Activated CD8-positive, alpha-beta memory T cell treated with anti-CD3 and anti-CD28 coated beads for 36 hours (primary cell): ENCODE measurements around the gene IPO7. TPM values are rescaled to one million over a fixed set of nuclear protein-coding genes. Genes with fewer than 3 reads are reported as not detected.
"Not testable (repeated sequence)": the region's sequence is repeated elsewhere in the genome, so short reads cannot be mapped to it uniquely, and the experiment has no call there.

ENCODE experiments used
- CTCF ChIA-PET: fragments of 350-600 bp; sonication (Branson Sonifier 250); formaldehyde crosslinking; loops from one replicate; lab custom pipeline; 2021; ENCODE audit warnings: antibody characterized with exemption; lab: Charles Lee
- POLR2A ChIA-PET: fragments of 350-600 bp; sonication (Branson Sonifier 250); formaldehyde crosslinking; loops from one replicate; lab custom pipeline; 2021; ENCODE audit warnings: antibody characterized with exemption; lab: Charles Lee
- total RNA-seq, 2 experiments: library from RNA; stranded (reverse); gene quantifications; one replicate each; pipeline ENCODE4 v1.2.3, GENCODE V29; 2021

IPO7 gene
- total RNA-seq, 2 experiments from 2014 or later, result 174 to 187 TPM

- POLR2A ChIA-PET, result interaction anchor here (0.8 kb wide), 1 partner anchor 74 kb away, joined by 3 read pairs; no protein-coding TSS in a partner anchor
- CTCF ChIA-PET, result no interaction called here
Observed at GRCh38 chr11:9386901-9387300, 2.4 kb downstream of the IPO7 start.

- CTCF ChIA-PET, result no interaction called here
- POLR2A ChIA-PET, result no interaction called here
Observed at GRCh38 chr11:9396310-9396709, 11.9 kb downstream of the IPO7 start.

GRCh38 chr11:9396752-9397151 is 12.3 kb downstream of the IPO7 start:
- POLR2A ChIA-PET, result no interaction called here
- CTCF ChIA-PET, result no interaction called here

- ChIA-PET POLR2A (no interaction called here), CTCF (no interaction called here)
Observed at GRCh38 chr11:9397746-9398680, 13.6 kb downstream of the IPO7 start.

- ChIA-PET CTCF (interaction anchor here (0.7 kb wide), 1 partner anchor 211 kb away, joined by 5 read pairs; no protein-coding TSS in a partner anchor), POLR2A (no interaction called here)
Observed at GRCh38 chr11:9399466-9399865, 15.0 kb downstream of the IPO7 start.

- CTCF ChIA-PET, POLR2A ChIA-PET: not testable (repeated sequence)
Observed at GRCh38 chr11:9401884-9402283, 17.4 kb downstream of the IPO7 start.

GRCh38 chr11:9428706-9429105 is 44.3 kb downstream of the IPO7 start:
- CTCF ChIA-PET, result no interaction called here
- POLR2A ChIA-PET, result no interaction called here

GRCh38 chr11:9438611-9439010 is 54.2 kb downstream of the IPO7 start:
- ChIA-PET POLR2A (no interaction called here), CTCF (no interaction called here)

- CTCF ChIA-PET, result no interaction called here
Observed at GRCh38 chr11:9446230-9446629, 61.8 kb downstream of the IPO7 start.

GRCh38 chr11:9448576-9449352 is 64.3 kb downstream of the IPO7 start:
- CTCF ChIA-PET, result no interaction called here
- POLR2A ChIA-PET, result interaction anchor here (0.6 kb wide), 2 partner anchors 184 to 248 kb away, joined by 3 to 5 read pairs; no protein-coding TSS in a partner anchor

More at GRCh38 chr11:9446230-9446629, 61.8 kb downstream of the IPO7 start:
- POLR2A ChIA-PET, result no interaction called here

- POLR2A ChIA-PET, result not testable (repeated sequence)
Observed at GRCh38 chr11:9452023-9452422, 67.6 kb downstream of the IPO7 start.

GRCh38 chr11:9455722-9456121 is 71.3 kb downstream of the IPO7 start:
- ChIA-PET CTCF (no interaction called here), POLR2A (no interaction called here)

More at GRCh38 chr11:9452023-9452422, 67.6 kb downstream of the IPO7 start:
- CTCF ChIA-PET, result not testable (repeated sequence)

- CTCF ChIA-PET, result interaction anchor here (0.6 to 1.8 kb wide), 5 partner anchors 16 to 500 kb away, joined by 3 to 5 read pairs (median 3); no protein-coding TSS in a partner anchor
- POLR2A ChIA-PET, result interaction anchor here (0.8 to 2.5 kb wide), 11 partner anchors 14 to 195 kb away, joined by 3 to 12 read pairs (median 5); partner anchors contain the start of gene WEE1
Observed at GRCh38 chr11:9459667-9460321, 75.3 kb downstream of the IPO7 start.

GRCh38 chr11:9460322-9461062 is 76.0 kb downstream of the IPO7 start, which contains the start of gene ZNF143:
Gene ZNF143 (plus strand): TSS chr11:9461012. CDS start chr11:9471309, 10,297 bp downstream.
- CTCF ChIA-PET, result interaction anchor here (0.6 to 1.8 kb wide), 5 partner anchors 17 to 773 kb away, joined by 3 to 5 read pairs (median 4); no protein-coding TSS in a partner anchor
- POLR2A ChIA-PET, result interaction anchor here (0.6 to 2.5 kb wide), 15 partner anchors 13 to 1349 kb away, joined by 3 to 12 read pairs (median 4); partner anchors contain the start of genes EIF4G2, IPO7 and WEE1

- CTCF ChIA-PET, result interaction anchor here (0.6 to 1.1 kb wide), 3 partner anchors 46 to 774 kb away, joined by 3 to 5 read pairs (median 4); no protein-coding TSS in a partner anchor
- POLR2A ChIA-PET, result interaction anchor here (0.6 to 2.5 kb wide), 18 partner anchors 13 to 1348 kb away, joined by 3 to 12 read pairs (median 4); partner anchors contain the start of genes EIF4G2, IPO7 and WEE1
Observed at GRCh38 chr11:9461063-9461759, 76.8 kb downstream of the IPO7 start.

GRCh38 chr11:9461760-9462134 is 77.3 kb downstream of the IPO7 start:
- CTCF ChIA-PET, result interaction anchor here (0.7 kb wide), 1 partner anchor 59 kb away, joined by 3 read pairs; no protein-coding TSS in a partner anchor
- POLR2A ChIA-PET, result interaction anchor here (0.6 to 2.5 kb wide), 8 partner anchors 12 to 208 kb away, joined by 3 to 11 read pairs (median 6); partner anchors contain the start of gene WEE1

GRCh38 chr11:9462172-9462799 is 77.8 kb downstream of the IPO7 start:
- POLR2A ChIA-PET, result interaction anchor here (0.5 to 0.9 kb wide), 4 partner anchors 17 to 844 kb away, joined by 3 to 8 read pairs (median 6); no protein-coding TSS in a partner anchor
- CTCF ChIA-PET, result interaction anchor here (0.7 kb wide), 1 partner anchor 58 kb away, joined by 3 read pairs; no protein-coding TSS in a partner anchor
